Measurements from ENCODE around the gene ZNF576.

ZNF576 gene

DNA sequence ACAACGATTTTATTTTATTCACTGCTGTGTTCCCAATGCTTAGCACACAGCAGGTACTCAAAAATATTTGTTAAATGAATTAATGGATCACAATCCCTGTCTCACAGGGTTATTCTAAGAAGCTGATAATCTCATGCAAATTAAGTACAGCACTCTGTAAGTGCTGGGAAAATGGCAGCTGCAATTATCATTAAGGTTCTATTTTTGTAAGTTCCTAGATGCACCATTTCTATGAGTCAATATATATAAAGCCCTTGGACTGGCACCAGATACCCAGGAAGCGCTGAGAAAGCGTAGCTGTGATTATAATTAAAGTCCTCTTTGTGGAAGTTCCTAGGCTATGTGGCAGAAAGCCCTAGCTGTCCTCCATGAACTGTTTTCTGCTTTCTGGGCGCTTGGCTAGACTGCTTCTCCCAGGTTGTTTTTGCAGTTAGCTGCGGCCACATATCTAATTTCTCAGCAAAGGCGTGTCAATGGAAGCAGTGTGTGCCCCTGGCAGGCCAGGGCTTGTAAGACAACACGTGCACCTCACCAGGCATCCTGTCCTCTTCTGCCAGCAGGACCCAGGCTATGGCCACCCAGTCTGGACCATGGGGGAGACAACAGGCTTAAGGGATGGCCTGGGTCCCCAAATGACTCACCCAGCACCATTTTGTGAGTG is 10.3 kb downstream of the ZNF576 start:
- Histone ChIP-seq H3K36me3 (ENCODE audit: control insufficient read depth, insufficient read depth, low read length) (no peaks in the 10 kb centered on the region), H3K79me2 (no peaks in the 10 kb centered on the region), H3K9ac (no peak overlapping the region), H3K27me3 (ENCODE audit: control insufficient read depth, insufficient read depth, low read length) (no peaks in the 10 kb centered on the region), H3K9me3 (ENCODE audit: control insufficient read depth, low read length) (no peaks in the 10 kb centered on the region), H3K27ac (no peak overlapping the region), H3K4me3 (ENCODE audit: low read depth, low read length) (no peak overlapping the region), H3K4me1 (no peaks in the 10 kb centered on the region), H3K4me2 (ENCODE audit: low read length) (no peak overlapping the region), H2AFZ (no peak overlapping the region)
- TF ChIP-seq, protein P1, sequence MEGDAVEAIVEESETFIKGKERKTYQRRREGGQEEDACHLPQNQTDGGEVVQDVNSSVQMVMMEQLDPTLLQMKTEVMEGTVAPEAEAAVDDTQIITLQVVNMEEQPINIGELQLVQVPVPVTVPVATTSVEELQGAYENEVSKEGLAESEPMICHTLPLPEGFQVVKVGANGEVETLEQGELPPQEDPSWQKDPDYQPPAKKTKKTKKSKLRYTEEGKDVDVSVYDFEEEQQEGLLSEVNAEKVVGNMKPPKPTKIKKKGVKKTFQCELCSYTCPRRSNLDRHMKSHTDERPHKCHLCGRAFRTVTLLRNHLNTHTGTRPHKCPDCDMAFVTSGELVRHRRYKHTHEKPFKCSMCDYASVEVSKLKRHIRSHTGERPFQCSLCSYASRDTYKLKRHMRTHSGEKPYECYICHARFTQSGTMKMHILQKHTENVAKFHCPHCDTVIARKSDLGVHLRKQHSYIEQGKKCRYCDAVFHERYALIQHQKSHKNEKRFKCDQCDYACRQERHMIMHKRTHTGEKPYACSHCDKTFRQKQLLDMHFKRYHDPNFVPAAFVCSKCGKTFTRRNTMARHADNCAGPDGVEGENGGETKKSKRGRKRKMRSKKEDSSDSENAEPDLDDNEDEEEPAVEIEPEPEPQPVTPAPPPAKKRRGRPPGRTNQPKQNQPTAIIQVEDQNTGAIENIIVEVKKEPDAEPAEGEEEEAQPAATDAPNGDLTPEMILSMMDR (IDR thresholded peaks at IDR 0.05): no peak

DNA sequence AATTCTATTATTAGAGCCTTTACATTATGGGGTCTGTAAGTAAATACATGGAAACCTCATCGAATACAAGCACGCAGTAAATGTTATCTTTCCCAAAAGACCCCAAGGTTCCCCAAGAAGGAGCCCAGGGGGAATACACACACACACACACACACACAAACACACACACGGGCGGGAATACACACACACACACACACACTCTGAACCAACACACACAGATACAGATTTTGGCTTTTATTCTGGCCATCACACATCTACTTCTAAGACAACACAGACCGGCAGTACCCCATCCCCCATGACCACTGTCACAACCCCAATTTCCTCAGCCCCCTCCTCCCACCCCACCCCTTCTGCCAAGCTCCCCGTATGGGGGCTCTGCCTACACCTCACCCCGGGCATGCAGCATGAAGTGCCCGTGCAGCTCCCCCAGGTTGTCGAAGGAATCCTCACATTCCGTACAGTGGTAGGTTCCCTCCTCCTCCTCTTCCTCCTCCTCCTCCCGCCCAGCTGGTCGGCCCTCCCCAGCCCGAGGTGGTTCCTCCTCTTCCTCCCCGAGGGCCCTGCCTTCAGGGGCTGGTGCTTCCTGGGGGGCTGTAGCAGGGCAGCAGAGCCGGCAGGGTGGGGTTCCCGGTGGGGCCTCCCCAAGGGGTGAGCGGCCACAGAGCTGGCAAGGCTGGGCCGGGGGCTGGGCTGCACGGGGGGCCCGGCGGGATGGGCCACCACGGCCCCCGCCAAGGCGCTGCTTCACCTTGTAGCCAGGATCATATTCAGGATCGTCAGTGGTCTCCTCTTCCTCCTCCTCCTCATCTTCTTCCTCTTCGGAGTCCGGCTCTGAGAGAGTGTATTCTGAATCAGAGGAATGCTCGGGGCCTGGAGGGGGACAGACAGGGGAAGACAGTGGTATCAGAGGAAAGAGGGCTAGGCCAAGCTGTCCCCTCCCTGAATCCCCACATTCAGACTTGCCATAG is 11.1 kb downstream of the ZNF576 start:
- no peak overlapping the region for H3K9ac ChIP-seq

DNA sequence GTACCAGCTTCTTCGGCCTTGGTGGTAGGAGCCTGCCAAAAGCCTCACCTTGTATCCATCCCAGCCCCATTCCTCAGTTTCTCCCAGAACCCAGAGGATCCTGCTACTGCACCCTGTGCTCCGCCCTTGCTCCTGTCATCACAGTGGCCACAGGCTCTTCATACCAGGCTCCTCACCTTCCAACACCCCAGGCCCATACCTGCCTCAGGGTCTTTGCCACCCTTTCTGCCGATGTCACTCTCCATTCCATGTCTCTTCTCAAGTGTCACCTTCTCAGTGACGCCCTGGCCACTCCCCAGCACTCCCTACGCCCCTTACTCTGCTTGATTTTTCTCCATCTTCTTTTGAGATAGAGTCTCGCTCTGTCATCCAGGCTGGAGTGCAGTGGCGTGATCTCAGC is 13.5 kb downstream of the ZNF576 start:
- H3K27me3 ChIP-seq (ENCODE audit: control insufficient read depth, insufficient read depth, low read length): no peaks in the 10 kb centered on the region
- H3K9me3 ChIP-seq (ENCODE audit: control insufficient read depth, low read length): no peaks in the 10 kb centered on the region
- H3K79me2 ChIP-seq: no peaks in the 10 kb centered on the region
- no peak overlapping the region for H2AFZ ChIP-seq
- no peak overlapping the region for H3K27ac ChIP-seq
- no peaks in the 10 kb centered on the region for H3K36me3 ChIP-seq (ENCODE audit: control insufficient read depth, insufficient read depth, low read length)
- H3K4me1 ChIP-seq: no peaks in the 10 kb centered on the region
- TF ChIP-seq, protein P1 (IDR thresholded peaks at IDR 0.05): no peak
- no peak overlapping the region for H3K4me2 ChIP-seq (ENCODE audit: low read length)
- H3K9ac ChIP-seq: no peak overlapping the region
- no peak overlapping the region for H3K4me3 ChIP-seq (ENCODE audit: low read depth, low read length)

More for the DNA sequence above, 11.1 kb downstream of the ZNF576 start:
- Histone ChIP-seq H3K4me3 (ENCODE audit: low read depth, low read length) (no peak overlapping the region), H3K27me3 (ENCODE audit: control insufficient read depth, insufficient read depth, low read length) (no peaks in the 10 kb centered on the region), H3K36me3 (ENCODE audit: control insufficient read depth, insufficient read depth, low read length) (no peaks in the 10 kb centered on the region), H3K27ac (no peak overlapping the region), H3K4me1 (no peaks in the 10 kb centered on the region), H3K4me2 (ENCODE audit: low read length) (no peak overlapping the region), H3K79me2 (no peaks in the 10 kb centered on the region), H2AFZ (no peak overlapping the region), H3K9me3 (ENCODE audit: control insufficient read depth, low read length) (no peaks in the 10 kb centered on the region)
- TF ChIP-seq, protein P1 (IDR thresholded peaks at IDR 0.05): no peak

GRCh38 chr19:43610493-43610892 is 14.1 kb downstream of the ZNF576 start:
- no peak overlapping the region for H2AFZ ChIP-seq
- TF ChIP-seq, protein P1 (IDR thresholded peaks at IDR 0.05): no peak
- no peaks in the 10 kb centered on the region for H3K4me1 ChIP-seq
- no peak overlapping the region for H3K9ac ChIP-seq
- H3K4me3 ChIP-seq (ENCODE audit: low read depth, low read length): no peak overlapping the region
- no peaks in the 10 kb centered on the region for H3K79me2 ChIP-seq
- no peaks in the 10 kb centered on the region for H3K9me3 ChIP-seq (ENCODE audit: control insufficient read depth, low read length)
- H3K27ac ChIP-seq: no peak overlapping the region
- H3K36me3 ChIP-seq (ENCODE audit: control insufficient read depth, insufficient read depth, low read length): no peaks in the 10 kb centered on the region
- H3K4me2 ChIP-seq (ENCODE audit: low read length): no peak overlapping the region
- no peaks in the 10 kb centered on the region for H3K27me3 ChIP-seq (ENCODE audit: control insufficient read depth, insufficient read depth, low read length)
